Activated naive CD4-positive, alpha-beta T cell treated with Interleukin-2 at 50 U/mL for 16 hours (primary cell): ENCODE results near the gene MYO5C.

Experiments used
- DNase-seq: peaks from one replicate; pipeline ENCODE4 v3.0.0-alpha.2; 2020

MYO5C gene, protein sequence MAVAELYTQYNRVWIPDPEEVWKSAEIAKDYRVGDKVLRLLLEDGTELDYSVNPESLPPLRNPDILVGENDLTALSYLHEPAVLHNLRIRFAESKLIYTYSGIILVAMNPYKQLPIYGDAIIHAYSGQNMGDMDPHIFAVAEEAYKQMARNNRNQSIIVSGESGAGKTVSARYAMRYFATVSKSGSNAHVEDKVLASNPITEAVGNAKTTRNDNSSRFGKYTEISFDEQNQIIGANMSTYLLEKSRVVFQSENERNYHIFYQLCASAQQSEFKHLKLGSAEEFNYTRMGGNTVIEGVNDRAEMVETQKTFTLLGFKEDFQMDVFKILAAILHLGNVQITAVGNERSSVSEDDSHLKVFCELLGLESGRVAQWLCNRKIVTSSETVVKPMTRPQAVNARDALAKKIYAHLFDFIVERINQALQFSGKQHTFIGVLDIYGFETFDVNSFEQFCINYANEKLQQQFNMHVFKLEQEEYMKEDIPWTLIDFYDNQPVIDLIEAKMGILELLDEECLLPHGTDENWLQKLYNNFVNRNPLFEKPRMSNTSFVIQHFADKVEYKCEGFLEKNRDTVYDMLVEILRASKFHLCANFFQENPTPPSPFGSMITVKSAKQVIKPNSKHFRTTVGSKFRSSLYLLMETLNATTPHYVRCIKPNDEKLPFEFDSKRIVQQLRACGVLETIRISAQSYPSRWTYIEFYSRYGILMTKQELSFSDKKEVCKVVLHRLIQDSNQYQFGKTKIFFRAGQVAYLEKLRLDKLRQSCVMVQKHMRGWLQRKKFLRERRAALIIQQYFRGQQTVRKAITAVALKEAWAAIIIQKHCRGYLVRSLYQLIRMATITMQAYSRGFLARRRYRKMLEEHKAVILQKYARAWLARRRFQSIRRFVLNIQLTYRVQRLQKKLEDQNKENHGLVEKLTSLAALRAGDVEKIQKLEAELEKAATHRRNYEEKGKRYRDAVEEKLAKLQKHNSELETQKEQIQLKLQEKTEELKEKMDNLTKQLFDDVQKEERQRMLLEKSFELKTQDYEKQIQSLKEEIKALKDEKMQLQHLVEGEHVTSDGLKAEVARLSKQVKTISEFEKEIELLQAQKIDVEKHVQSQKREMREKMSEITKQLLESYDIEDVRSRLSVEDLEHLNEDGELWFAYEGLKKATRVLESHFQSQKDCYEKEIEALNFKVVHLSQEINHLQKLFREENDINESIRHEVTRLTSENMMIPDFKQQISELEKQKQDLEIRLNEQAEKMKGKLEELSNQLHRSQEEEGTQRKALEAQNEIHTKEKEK (N-terminal part only)

DNA sequence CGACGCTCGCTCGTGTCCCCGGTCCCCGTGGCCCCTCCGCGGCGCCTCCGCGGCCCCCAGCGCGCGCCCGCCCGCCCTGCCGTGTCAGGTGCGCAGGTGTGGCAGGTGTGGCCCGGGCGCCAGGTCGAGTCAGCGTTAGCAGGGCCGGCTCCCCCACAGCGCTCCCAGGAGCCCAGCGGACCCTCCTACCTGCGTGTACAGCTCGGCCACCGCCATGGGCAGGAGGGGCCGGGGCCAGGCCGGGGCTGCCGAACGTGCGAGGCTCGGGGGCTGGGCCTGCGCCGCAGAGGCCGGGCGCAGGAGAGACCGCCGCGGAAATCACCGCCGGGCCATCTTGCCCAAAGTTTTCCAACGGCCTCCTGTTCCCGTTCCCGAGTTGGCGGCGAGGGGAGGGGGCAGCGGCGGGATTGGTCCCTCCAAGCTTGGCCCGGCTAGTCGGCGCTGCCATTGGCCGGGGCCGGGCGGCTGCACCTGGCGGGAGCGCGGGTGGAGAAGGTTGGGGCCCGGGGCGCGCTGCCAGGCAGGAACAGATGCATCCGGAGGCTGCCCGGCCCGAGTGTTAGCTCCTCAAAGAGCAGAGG lies at the start of gene MYO5C:
MYO5C (minus strand) TSS at position 384 of the 581 bp plus-strand sequence; CDS start at position 216, 168 bp downstream.
- no peak for DNase-seq

DNA sequence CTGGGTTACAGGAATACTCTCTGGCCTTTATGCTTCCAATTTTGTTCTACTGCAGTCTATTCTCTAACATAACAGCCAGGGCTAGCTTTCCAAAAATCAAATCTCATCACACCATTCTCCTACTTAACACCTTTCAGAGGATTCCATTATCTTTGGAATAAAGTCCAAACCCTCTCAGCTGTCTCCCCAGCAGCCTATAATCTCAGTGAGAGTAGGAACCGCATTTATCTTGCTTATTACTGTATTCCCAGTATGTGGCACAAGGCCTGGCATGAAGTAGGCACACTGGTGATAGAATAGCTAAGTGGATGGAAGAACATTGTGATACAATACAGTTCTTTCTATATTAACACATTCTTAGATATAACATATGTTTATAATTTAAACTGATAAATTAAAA lies 49.0 kb upstream of the MYO5C start:
- no peak for DNase-seq

DNA sequence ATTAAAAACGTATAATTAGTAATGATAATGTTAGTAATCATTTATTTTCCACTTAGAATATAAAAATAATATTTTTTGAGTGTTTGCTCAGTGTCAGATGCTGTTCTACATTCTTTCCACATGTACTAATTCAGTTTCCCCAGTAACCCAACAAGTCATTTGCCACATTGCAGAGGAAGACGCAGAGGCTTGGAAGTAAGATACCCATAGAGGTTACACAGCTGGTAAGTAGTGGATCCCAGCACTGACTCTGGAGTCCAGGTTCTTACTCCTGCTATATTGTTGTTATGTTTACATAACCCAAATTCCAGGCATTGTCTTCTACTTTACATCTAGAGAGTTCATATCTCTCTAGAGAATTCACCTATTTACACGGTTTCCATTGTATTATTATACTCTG lies 48.2 kb upstream of the MYO5C start:
- no peak for DNase-seq

DNA sequence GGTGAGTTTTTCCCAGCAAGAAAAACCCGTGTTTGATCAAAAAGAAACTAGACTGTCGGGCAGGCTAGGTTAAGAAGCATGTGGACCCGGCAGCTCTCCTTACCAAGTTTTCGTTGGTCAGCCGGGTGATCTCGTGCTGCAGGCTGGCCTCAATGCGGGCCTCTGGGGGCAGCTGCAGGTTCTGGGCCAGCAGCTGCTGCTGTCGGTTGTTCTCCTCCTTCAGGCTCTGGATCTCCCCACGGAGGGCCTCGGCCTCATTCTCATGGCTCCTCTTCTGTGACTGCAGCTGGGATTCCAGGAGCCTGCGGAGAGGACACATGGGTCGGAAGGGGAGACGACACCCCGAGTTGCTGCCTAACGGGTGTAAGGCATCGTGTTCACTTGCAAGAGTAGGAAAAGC lies 44.5 kb upstream of the MYO5C start:
- DNase-seq, result no peak

DNA sequence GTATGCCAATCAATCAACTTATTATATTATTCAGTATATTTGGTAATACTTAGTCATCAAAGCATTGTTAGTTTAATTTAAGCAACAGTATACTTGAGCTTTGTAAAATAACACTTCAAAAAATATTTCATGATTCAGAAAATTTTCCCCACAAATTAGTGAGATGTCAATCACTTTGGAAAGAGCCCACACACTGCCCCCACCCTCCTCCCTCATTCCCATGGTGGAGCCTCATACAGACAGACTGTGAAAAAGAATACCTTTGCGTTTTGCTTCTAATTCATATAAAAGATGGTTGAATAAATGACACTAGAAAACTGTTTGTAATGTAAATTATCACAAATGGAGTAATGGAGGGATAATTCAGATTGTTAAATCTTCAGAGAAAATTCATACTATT lies 43.3 kb upstream of the MYO5C start:
- DNase-seq, result no peak

DNA sequence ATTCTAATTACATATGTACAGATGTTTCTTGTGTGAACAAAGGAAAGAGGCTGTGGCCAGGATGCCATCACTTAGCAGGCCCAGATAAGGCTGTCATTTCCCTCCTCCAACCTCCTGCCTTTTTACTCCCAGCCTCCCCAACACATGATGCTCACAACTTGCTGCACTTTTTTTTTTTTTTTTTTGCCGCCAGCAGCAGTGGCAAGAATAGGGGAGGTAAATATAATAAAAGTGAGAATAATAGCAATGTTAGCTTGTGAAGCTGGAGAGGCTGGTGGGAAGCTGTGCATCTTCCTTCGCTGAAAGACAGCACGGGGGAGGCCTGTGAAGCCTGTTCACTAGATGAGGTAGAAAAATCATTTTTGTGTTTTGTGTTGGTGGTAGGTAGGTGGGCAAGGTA lies 42.5 kb upstream of the MYO5C start:
- no peak for DNase-seq

DNA sequence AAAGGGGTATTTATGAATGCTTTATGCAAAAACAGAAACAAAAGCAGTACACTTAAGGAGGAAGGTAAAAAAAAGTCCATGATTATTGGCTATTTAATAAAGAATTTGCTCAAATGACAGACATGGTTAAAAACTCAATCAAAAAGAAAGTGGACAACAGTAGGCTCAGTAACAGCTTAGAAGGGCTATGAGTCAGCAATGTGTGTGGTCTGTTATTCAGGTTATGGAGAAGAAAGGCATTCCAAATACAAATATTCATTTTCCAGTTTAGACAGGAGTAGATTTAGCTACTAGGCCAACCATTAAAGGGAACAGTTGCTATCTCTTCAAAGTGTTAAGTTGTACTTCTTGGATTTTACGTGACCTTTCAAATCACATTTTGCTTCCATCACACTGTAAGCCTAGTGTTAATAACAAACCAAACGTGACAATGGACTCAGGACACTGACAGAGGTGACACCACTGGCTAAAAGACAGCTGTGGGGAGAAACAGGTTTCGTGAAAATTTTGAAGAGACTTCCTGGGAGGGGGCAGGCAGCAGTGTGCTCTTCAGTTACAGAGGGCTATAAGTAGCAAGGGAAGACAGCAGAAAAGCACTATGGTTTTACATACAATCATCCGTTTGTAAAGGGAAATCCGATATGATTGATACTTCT lies 41.7 kb upstream of the MYO5C start:
- no peak for DNase-seq

DNA sequence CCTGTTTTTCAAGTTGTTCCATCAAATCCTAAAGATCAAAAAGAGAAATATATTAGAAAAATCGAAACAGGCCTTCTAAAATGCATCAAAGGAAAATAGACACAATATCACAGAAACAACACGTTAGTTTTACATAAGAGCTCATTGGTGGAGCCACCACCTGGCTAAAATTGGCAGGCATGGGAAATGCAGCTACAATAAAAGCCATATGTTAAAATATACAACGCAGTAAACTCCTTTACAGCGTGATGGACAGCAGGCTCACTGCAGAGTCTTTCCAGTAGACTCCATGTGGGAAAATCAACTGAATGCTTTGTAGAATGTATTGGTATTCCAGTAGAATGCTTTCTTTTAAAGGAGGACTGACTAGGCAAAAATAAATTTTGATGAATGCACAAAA lies 40.9 kb upstream of the MYO5C start:
- DNase-seq, result no peak

DNA sequence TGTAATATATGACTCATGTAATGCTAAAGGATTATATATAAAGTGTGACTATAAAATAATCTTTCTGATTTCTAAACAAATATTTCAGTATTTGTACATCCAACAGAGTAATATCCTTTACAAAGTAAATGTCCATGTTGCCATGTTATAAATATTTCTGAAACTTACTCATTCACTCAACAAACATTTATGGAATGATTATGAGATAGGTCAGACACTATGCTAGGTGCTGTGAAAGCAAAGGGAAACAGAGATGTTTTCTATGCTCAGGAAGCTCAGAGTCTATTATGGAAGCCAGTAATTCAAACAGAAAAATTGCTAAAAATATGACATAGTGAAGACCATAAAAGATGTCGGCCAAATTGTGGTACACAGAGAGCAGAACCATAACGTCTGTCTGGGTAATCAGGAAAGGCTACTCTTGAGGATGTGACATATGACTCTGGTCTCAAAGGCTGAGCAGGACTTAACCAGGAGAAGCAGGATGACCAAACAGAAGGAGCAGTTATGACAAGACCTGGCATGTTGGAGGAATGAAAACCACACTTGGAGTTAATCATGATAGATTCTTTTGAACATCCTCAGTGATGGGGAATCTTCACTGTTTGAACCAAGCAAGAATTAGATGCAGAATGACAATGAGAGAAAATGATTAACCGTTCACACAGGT lies 39.0 kb upstream of the MYO5C start:
- no peak for DNase-seq

DNA sequence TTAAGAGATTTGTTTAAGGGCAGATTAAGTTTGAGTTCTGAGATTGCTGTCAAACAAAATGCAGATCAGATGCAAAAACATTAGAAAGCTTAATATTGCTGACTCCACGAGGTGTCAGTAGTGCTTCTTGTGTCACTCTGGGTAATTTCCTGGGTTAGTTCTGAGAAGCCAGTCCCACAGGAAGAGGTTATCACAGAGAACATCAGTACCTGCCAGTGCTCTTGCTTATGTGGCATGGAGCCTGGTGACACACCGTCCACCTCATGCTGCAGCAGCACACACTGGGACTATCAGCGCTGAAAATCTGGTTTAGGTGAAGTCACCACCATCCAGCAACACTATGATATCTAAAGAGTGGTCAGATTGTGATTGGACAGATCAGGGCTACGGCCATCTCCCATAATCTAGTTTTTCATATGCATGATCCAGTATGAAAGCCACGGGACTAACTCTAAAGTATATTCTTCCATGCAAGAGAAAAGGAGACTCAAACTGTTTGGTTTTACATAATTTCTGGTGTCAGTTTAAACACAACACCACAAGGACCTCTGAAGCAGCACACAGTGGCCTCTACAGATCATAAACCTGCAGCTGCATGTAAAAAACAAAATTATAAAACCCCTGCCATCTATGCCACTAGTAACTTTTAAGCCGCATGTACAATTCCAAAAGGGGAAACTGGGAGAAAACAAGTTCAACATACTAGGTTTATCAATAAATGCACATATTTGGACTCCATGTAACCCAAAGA lies 36.1 kb upstream of the MYO5C start:
- DNase-seq, result peak; percentile 49

DNA sequence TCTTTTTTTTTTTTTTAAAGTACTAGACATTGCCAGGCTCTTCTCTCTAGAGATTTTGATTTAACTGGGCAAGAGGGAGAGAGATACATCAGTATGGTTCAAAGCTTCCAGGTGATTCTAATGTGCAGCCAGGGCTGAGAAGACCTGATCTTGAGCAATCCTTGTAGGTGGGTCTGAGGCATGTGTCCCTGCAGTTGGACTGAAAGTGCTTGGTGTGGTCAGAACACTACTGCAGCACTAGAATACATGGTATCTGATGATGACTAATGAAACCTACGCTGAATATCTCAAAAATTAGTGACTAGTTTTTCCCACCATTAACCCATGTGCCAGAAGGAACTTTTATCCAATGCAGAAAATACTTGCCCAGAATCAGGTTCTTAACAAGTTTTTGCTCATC lies 34.4 kb upstream of the MYO5C start:
- DNase-seq, result no peak

DNA sequence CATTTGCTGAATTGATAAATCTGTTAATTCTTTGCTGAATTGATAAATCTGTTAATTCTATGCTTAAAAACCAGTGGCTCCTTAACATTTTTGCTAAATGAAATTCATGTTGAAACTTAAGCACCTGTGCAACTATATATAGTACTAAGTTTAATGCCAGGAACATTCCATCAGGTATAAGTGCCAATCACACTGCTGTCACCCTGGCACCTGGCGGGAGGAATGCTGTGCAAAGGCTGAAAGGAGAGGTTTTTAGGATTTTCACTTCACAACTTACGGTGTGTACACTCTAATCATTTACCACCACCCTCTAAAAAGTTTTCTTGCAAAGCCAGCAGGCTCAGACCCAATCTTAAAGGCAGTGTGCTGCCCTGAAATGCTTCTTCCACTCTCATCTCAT lies 33.5 kb upstream of the MYO5C start:
- no peak for DNase-seq

DNA sequence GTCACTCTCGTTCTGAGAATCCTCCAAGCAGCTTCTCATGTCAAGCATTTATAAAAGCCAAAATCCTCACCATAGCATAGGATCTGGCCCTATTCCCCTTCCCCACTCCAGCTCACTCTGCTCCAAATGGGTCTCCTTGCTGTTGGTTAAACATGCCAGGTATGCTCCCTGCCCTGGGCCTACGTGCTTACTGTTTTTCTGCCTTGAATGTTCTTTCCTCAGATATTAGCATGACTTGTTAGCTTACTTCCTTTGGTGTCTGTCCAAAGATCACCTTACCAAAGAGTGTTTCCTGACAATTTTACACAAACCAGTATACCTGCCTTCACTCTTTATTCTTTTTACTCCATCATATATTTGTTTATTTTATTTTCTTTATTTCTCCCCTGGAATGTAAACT lies 33.1 kb upstream of the MYO5C start:
- no peak for DNase-seq

DNA sequence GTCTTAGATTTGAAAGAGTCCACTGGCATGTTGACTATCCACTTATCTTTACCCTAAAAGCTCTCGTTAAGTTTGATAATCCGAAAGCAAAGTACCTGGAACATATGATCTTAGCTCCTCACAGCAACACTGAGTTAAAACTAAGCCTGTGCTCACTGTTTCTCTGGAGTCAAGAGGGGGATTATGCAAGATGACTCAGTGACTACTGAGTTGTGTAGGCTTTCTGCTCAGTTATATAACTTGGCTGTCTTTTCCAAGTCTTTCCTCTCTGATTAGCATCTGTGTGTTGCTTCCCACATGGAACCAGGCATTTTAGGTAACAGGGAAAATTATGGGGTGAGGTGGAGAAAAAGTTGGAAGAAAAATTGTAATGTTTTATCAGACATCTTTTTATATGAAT lies 31.2 kb upstream of the MYO5C start:
- DNase-seq, result no peak

DNA sequence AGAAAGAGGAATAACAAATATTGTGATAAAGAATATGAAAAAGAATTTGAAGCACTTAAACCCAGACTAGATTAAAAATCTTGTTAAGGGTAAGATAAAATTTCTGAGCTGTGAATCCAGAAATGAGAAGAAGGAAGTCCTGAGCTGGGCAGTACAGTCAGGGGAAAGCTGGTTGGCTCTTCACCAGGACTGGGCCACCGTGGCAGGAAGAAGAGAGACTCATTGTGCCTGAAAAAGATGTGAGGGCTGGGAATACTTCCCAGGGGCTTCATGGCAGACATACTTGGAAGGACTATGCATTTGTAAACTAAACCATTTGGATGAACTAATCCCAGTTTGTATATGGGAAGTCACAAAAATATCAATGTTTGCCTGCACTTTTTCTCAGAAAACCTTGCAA lies 28.5 kb upstream of the MYO5C start:
- no peak for DNase-seq

DNA sequence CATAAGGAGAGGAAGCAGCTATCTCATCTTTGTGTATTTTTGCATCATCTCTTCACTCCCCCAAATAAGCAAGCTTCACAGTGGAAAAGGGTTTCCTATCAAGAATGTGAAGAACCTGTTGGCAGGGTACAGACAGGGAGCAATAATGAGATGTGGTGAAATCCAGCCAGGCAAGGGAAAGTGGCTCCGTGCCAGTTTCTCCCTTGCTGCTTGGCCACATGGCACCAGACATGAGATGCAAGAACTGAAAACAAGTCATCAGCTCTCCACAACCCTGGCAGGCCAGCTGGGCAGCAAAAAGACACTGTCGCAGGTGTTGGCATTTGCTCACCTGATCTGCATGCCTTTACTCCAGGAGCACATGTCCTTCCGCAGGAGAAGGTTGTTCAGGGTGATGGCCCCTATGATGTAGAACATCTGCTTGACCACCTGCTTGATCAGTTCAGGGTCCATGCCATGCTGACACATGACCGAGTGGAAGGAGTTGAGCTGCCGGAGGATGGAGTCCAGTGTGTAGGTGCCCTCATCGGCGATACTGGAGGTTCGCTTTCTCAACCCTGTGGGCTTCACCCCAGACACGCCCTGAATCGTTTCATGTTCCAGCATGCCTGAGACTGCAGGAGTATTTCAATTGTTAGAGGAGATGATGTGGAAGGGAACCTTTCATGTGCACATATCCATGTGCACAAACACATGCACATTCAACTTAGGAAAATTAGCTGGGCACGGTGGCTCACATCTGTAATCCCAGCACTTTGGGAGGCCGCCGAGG lies 23.3 kb upstream of the MYO5C start:
- no peak for DNase-seq

DNA sequence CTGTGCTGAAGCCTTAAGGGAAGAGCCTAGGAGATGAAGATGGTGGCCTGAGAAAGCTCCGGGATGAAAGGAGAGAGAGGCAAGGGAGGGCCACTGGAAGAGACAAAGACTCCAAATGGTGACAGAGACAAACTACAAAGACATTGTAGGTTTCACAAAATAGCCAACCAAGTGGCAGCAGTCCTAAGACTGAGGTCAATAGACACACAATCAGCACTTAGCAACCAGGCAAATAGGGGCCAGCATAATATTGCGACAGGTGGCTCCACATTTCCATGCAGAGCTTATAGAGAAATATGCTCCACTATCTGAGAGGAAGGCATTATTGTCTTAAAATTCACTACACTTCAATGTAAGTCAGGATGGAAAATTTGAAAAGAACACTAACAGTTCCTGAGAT lies 22.1 kb upstream of the MYO5C start:
- no peak for DNase-seq

DNA sequence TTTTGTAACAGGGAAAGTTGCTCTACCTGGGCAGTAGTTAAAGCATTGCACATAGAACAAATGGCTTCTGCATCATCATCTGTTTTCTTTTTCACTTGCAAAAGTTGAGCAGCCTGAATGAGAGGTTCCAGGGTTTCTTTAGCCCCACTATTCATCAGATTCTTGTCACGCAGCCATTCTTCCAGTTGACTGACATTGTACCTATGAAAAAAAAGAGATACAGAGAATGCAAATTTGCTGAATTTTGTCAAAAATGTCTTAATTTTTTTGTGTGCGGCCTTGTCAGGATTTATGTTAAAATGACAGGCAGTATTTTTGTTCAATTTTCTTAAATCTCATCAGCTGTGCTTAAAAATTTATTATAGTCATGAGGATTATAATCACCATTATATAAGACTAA lies 21.4 kb upstream of the MYO5C start:
- DNase-seq, result no peak

DNA sequence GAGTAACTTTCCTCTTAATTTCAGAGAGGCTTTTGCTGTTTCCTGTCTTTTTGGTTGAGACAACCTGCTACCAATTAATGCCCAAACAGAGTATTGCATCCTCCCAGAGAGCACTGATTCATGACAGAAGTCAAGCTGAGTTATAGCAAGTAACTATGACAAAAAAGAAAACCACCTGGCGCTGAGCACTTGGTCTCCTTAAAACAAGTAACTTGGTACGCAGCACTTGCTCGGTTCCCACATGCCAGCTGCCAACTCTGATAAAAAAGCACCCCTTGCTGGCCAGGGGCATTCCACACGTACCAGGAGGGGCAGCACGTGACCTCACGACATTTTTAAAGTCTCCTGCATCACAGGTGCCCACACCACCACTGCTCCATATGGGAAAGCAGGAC lies 13.5 kb upstream of the MYO5C start:
- DNase-seq, result no peak

DNA sequence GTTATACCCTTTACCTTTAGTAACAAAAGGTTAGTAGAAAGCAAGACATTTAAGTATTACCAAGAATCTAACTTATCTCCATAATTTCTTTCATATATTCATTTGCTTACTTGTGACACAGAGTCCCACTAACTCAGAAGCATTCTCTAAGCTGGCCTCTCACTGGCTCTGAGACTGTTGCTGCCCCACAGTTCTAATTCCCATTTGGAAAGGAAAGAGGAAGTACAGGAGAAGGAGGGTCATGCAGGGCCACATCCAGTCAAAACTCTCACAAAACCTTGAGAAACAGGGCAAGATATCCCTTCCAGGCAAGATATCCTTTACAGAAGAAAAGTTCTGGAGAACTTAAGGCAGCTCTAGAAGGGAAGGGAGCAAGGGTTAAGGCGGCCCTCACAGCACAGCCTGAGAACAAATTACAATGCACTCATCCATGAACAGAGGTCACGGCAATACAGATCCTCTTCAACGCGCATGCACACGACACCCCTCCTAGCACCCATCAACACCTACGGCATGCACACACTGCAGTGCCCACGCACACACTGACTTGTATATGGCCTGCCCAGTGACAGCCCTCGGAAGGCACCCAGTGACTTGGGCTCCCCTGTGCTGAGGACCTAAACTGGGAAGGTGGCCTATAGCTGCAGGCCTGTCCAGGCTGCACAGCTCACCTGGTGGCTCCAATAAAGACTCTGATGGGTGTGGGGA lies 13.0 kb upstream of the MYO5C start:
- DNase-seq, result no peak
